ENCODE measurements around the gene GORASP2. TPM values are rescaled to one million over a fixed set of nuclear protein-coding genes. Genes with fewer than 3 reads are reported as not detected.
A peak's percentile ranks its signal among the peaks of the same experiment; 100 is the strongest.

The GORASP2 gene
- total and polyA plus RNA-seq, 2 donors from 2014 or later, result 40.4 to 70.4 TPM

DNA sequence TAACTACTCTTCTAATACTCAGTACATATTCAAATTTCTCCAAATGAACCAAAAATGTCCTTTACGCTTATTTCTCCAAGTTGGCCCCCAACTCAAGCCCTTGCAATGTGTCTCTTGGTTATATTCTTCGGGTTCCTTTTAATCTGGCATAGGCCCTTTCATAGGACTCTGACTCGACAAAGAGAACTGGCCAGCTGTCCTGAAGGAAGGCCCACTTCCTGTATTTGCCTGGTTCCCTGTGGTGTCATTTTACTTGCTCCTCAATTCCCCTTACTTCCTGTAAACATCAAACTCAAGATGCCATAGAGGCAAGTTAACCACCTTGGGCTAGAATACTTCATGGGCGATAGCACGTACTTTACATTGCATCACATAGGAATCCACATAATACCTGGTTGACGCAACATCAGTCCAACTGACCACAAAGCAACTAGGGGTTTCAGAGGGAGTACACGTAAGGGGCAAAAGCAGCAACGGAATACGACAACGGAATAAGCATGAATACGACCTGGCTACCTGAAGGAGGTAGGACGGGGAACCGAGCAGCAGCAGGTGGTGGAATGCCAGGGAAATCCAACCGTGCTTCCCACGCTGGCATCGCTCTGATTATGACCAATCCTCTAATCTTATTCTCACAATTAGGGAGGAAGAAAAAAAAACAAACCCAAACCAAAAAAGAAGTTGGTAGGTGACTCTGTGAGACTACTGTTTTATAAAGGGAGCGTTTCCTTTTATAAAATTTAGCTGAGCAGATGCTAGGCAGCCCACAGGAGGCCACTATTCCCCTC is 823 bp upstream of the GORASP2 start:
- FAIRE-seq (no peak), DNase-seq (peak in 1 of 5 donors; percentile 63)
- H3K9me3 ChIP-seq (ENCODE audit: control insufficient read depth in 2 of 3, insufficient read depth in 1 of 3, low read length in 3 of 3), result peaks cover 0 to 8% (median 0%) of the 10 kb centered on the region in 3 donors
- peak overlapping the region in 1 of 2 donors; percentile 3 for H3K27ac ChIP-seq (ENCODE audit: low read depth in 2 of 2, low read length in 2 of 2)
- no peaks in the 10 kb centered on the region for H3K36me3 ChIP-seq (ENCODE audit: control insufficient read depth in 2 of 3, insufficient read depth in 3 of 3, low read length in 3 of 3)
- peak overlapping the region; percentile 26 to 58 (median 53) for H3K4me3 ChIP-seq (ENCODE audit: low read length in 3 of 3)
- no peaks in the 10 kb centered on the region for H3K27me3 ChIP-seq (ENCODE audit: control insufficient read depth, insufficient read depth, low read length)
- intact Hi-C loops (cut with DNase I), result no loop called here
- peak overlapping the region; percentile 12 to 83 (median 43) for H3K9ac ChIP-seq (ENCODE audit: low read length in 3 of 3)
- TF ChIP-seq, protein P1, sequence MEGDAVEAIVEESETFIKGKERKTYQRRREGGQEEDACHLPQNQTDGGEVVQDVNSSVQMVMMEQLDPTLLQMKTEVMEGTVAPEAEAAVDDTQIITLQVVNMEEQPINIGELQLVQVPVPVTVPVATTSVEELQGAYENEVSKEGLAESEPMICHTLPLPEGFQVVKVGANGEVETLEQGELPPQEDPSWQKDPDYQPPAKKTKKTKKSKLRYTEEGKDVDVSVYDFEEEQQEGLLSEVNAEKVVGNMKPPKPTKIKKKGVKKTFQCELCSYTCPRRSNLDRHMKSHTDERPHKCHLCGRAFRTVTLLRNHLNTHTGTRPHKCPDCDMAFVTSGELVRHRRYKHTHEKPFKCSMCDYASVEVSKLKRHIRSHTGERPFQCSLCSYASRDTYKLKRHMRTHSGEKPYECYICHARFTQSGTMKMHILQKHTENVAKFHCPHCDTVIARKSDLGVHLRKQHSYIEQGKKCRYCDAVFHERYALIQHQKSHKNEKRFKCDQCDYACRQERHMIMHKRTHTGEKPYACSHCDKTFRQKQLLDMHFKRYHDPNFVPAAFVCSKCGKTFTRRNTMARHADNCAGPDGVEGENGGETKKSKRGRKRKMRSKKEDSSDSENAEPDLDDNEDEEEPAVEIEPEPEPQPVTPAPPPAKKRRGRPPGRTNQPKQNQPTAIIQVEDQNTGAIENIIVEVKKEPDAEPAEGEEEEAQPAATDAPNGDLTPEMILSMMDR (IDR thresholded peaks at IDR 0.05; ENCODE audit: borderline replicate concordance, extremely low read depth, insufficient read depth), result peak; percentile 2
- peaks cover 0 to 12% (median 7%) of the 10 kb centered on the region in 3 donors for H3K4me1 ChIP-seq (ENCODE audit: control insufficient read depth in 2 of 3, insufficient read depth in 2 of 3, low read depth in 1 of 3, low read length in 3 of 3)

DNA sequence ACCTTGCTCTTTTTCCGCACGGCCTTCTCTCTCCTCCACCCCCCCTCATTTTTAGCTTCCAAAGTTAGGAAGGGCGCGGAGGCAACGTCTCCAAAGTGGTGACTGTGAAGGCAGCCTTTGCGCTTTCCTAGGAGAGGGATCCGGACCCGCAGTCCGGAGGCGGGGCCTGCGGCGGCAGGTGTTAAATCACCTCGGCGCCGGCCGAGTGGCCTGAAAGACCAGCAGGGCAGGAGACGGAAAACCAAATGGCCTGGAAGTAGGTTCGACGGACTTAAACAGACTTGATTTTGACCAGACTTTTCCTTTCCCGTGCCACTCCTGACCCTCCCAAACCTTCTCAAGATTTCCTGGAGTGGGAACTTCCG is 615 bp downstream of the GORASP2 start:
- Histone ChIP-seq H3K36me3 (ENCODE audit: control insufficient read depth in 2 of 3, insufficient read depth in 3 of 3, low read length in 3 of 3) (no peaks in the 10 kb centered on the region), H3K9me3 (ENCODE audit: control insufficient read depth in 2 of 3, insufficient read depth in 1 of 3, low read length in 3 of 3) (no peaks in the 10 kb centered on the region), H3K9ac (ENCODE audit: low read length in 3 of 3) (peak overlapping the region; percentile 66 to 87 (median 74)), H3K27ac (ENCODE audit: low read depth in 2 of 2, low read length in 2 of 2) (peak overlapping the region; percentile 80 to 90), H3K27me3 (ENCODE audit: control insufficient read depth, insufficient read depth, low read length) (no peaks in the 10 kb centered on the region), H3K4me1 (ENCODE audit: control insufficient read depth in 2 of 3, insufficient read depth in 2 of 3, low read depth in 1 of 3, low read length in 3 of 3) (peaks cover 0 to 12% (median 7%) of the 10 kb centered on the region in 3 donors), H3K4me3 (ENCODE audit: low read length in 3 of 3) (peak overlapping the region; percentile 75 to 93 (median 82))
- FAIRE-seq, result no peak
- intact Hi-C loops (cut with DNase I), result no loop called here
- DNase-seq, result peak; percentile 78 to 88 (median 86)
- TF ChIP-seq, protein P1 (IDR thresholded peaks at IDR 0.05; ENCODE audit: borderline replicate concordance, extremely low read depth, insufficient read depth), result no peak

DNA sequence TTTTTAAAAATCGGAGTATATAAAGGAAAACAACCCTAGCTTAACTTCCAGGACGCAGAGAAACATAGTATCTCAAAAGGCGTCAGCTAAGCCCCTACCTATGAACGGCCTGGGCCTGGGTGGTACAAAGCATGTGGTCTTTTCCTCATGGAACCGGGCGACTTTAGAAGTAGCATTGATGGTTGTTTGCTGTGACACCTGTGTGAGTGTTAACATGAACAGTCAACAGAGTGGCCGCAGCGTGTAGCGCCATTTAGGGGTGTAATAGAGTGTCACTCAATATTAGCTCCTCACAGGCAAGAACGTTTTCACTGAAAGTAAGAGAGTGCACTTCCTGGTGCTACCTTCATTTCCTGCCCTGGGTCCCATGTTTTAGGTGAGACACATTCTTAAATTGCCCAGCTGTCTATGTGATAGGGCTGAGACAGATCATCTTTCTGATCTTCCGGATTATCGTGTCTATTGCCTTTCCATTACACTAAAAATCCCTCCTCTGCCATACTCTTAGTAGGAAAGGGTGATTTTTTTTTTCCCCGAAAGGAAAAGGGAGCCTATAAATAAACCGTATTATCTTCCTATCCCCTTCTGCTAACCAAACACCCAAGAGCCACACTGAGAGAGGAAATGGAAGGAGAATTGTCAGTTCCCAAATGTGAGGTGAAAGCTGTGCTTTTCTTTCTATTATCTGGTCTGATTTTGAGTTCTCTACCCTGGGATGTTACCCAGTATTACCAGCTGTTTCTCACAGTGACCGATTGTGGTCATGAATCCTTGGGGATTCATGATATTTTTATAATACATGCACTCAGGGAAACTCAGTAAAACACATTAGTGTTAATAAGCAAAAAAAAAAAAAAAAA is 1.3 kb downstream of the GORASP2 start:
- Histone ChIP-seq H3K36me3 (ENCODE audit: control insufficient read depth in 2 of 3, insufficient read depth in 3 of 3, low read length in 3 of 3) (no peaks in the 10 kb centered on the region), H3K27ac (ENCODE audit: low read depth in 2 of 2, low read length in 2 of 2) (peak overlapping the region; percentile 80 to 90), H3K4me1 (ENCODE audit: control insufficient read depth in 2 of 3, insufficient read depth in 2 of 3, low read depth in 1 of 3, low read length in 3 of 3) (peaks cover 0 to 12% (median 7%) of the 10 kb centered on the region in 3 donors), H3K9ac (ENCODE audit: low read length in 3 of 3) (peak overlapping the region; percentile 66 to 87 (median 74)), H3K9me3 (ENCODE audit: control insufficient read depth in 2 of 3, insufficient read depth in 1 of 3, low read length in 3 of 3) (no peaks in the 10 kb centered on the region), H3K4me3 (ENCODE audit: low read length in 3 of 3) (peak overlapping the region; percentile 75 to 93 (median 82)), H3K27me3 (ENCODE audit: control insufficient read depth, insufficient read depth, low read length) (no peaks in the 10 kb centered on the region)
- no peak for FAIRE-seq
- DNase-seq, result peak in 4 of 5 donors; percentile 29 to 60 (median 51)
- TF ChIP-seq, protein P1 (IDR thresholded peaks at IDR 0.05; ENCODE audit: borderline replicate concordance, extremely low read depth, insufficient read depth), result no peak
- intact Hi-C loops (cut with DNase I), result no loop called here

Measured in kidney (tissue), 14 donors.